Measurements from ENCODE around the gene TSC22D3.
"Not testable (repeated sequence)": the region's sequence is repeated elsewhere in the genome, so short reads cannot be mapped to it uniquely, and the experiment has no call there.

TSC22D3 gene

GRCh38 chrX:107712231-107713202 lies 63.1 kb downstream of the TSC22D3 start:
- no peak for DNase-seq (ENCODE audit: low read depth in 2 of 2)

- no peak for DNase-seq (ENCODE audit: low read depth in 2 of 2)
Measured at GRCh38 chrX:107711521-107712181, 63.9 kb downstream of the TSC22D3 start.

GRCh38 chrX:107710617-107711391 lies 64.8 kb downstream of the TSC22D3 start:
- peak in 1 of 2 donors; percentile 49 for DNase-seq (ENCODE audit: low read depth in 2 of 2)

DNA sequence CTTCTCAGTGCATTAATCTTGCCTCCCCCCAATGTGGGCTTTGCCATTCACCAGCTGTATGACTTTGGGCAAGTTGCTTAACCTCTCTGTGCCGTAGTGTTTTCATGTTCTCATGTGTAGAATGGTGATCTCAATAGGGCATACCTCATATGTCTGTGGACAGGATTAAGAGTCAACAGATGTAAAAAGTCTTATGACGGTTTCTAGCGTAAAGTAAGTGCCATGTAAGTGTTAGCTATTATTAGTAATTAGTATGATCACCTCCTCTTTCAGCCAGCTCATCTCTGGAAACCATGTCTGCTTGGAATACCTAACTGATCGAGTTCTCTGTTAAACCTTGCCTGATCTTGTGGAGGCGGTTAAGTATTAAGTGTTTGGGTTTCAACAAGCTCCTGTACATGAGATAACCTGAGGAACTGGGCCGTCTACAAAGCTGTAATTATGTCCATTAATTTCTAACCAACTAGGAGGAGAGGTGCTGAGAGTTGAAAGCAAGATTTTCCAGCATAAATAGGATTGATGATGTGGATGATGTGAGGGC lies 66.3 kb downstream of the TSC22D3 start:
- DNase-seq (ENCODE audit: low read depth in 2 of 2) = no peak

GRCh38 chrX:107708762-107709161 lies 66.8 kb downstream of the TSC22D3 start:
- no peak for DNase-seq (ENCODE audit: low read depth in 2 of 2)

- DNase-seq (ENCODE audit: low read depth in 2 of 2) = no peak
Measured at GRCh38 chrX:107707866-107708265, 67.7 kb downstream of the TSC22D3 start.

GRCh38 chrX:107706309-107706708 lies 69.3 kb downstream of the TSC22D3 start:
- no peak for DNase-seq (ENCODE audit: low read depth in 2 of 2)

DNA sequence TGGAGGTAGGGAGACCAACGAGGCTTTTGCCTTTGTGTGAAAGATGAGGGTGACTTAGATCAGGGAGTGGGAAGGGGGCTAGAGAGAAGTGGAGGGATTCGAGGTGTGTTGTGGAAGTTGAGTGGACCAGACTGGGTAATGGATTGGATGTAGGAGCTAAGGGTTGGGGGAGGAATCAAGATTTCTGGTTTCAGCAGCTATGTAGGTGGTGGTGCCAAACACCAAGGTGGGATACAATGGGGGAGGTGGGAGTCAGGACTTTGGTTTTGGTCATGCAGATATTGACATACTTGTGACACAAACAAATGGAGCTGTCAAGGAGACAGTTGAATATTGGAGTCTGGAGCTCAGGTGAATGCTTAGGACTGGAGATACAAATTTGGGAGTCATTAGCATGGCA lies 71.0 kb downstream of the TSC22D3 start:
- DNase-seq (ENCODE audit: low read depth in 2 of 2) = no peak

- DNase-seq (ENCODE audit: low read depth in 2 of 2) = no peak
Measured at GRCh38 chrX:107704181-107704580, 71.4 kb downstream of the TSC22D3 start.

DNA sequence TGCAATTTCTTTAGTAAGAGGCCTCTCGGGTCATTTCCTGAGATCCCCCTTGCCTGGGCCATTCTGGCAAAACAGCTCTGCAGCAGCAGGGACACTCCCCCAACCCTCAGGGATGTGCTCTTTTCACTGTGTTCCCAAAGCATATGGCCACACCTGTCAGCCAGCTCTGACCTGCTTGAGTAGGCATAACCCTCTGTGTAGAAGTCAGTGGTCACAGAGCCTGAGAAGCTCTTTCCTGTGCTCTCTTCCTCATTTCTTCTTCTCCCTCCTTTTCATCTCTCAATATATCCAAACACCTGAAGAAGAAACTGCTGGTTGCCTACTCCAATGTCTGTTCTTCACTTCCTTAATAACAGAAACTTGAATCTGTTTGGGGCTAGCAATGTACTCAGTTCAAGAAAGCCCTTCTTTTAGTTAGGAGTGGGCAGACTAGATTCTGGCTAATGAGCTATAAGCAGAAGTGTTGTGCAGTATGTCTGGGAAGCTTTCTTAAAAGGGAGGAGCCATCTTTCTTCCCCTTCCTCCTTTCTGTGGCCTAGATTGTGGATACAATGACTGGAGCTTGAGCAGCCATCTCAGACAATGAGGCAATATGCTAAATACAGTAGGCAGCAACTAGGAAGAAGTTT lies 74.0 kb downstream of the TSC22D3 start:
- no peak for DNase-seq (ENCODE audit: low read depth in 2 of 2)

DNA sequence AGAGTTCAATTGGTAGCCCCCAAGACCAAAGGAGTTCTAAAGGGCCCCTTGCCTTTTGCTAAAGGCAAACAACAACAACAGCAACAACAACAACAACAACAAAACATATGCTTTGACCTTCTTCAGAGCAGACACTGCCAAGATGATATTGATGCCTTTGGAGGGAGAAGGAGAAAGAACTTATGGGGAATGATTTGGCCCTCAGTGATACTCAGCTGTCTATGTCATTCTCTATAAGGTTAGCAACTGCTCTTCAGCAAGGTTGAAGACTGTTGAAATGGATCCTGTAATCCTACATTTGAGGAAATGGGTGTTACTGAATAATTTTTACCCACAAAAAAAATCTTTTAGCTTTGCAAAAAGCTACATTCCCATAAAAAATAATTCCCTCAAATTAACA lies 74.8 kb downstream of the TSC22D3 start:
- no peak for DNase-seq (ENCODE audit: low read depth in 2 of 2)

DNA sequence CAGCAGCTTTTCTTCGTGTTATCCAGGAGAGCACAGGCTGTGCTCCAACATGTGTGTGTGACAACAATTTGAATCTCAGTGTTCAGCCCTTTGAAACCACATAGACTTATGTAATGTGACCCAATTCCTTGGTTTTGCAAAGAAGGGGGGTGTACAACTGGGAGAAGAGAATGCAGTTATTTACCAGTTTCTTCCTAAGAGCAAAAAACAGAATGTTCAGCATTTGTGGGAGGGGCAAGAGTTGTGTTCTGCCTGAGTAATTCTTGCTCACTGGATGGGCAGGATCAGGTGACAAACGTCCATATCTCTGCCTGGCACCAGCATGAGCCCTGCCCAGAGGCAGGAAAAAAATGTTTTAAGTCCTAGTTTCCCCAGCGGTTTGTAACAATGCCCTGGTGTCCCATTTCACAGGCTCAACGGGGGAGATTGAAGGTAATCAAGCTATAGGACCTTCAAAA lies 75.2 kb downstream of the TSC22D3 start:
- DNase-seq (ENCODE audit: low read depth in 2 of 2) = no peak

GRCh38 chrX:107699616-107700015 lies 76.0 kb downstream of the TSC22D3 start:
- no peak for DNase-seq (ENCODE audit: low read depth in 2 of 2)

DNA sequence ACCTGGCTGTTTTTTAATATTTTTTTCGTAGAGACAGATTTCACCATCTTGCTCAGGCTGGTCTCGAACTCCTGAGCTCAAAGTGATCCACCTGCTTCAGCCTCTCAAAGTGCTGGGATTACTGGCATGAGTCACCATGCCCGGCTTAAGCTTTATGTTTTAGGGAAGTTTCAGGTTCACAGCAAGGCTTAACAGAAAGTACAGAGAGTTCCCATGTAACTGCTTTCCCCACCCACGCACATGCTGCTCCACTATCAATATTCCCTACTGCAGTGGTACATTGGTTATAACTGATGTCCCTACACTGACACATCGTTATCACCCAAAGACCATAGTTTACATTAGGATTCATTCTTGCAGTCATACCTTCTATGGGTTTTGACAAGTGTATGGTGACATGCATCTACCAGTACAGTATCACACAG lies 84.6 kb downstream of the TSC22D3 start:
- no peak for DNase-seq (ENCODE audit: low read depth in 2 of 2)

GRCh38 chrX:107687445-107687844 lies 88.1 kb downstream of the TSC22D3 start:
- no peak for DNase-seq (ENCODE audit: low read depth in 2 of 2)

DNA sequence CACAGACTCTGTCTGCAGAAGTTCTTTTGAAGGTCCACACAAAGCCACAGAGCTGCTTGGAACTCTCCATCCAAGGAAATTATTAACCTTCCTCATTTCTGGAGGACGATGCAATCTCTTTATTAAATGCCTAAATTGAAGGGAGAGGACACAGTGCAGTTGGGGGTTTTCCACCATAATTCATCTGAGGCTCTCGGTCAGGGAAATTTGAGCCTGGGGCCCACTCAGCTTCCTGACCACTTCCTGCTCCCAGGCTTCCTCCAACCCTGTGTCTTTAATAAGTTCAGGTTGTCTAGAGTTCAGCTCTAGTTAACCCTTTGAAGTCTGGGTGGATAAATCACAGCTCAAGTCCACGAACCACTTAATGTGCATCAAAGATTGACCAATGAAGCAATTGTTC lies 88.8 kb downstream of the TSC22D3 start:
- DNase-seq (ENCODE audit: low read depth in 2 of 2) = no peak

- no peak for DNase-seq (ENCODE audit: low read depth in 2 of 2)
Measured at GRCh38 chrX:107686026-107686425, 89.6 kb downstream of the TSC22D3 start.

GRCh38 chrX:107685586-107685985 lies 90.0 kb downstream of the TSC22D3 start:
- DNase-seq (ENCODE audit: low read depth in 2 of 2) = not testable (repeated sequence)

GRCh38 chrX:107684956-107685385 lies 90.6 kb downstream of the TSC22D3 start:
- DNase-seq (ENCODE audit: low read depth in 2 of 2) = no peak

DNA sequence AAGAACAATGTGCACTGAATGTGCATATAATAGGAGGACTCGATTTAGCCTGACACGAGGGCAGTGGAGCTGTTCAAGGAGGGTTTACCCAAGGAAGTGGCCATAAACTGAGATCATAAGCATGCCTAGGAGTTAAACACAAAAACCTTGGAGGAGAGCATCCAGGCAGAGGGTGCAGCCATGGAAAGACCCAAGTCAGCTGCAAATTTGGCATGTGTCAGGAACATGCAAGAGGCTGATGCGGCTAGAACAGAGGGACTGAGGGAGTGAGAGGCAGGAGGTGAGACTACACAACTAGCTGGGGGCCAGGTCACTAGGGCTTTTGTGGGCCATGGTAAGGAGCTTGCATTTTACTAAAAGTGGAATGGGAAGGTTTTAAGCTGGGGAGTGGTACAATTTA lies 91.7 kb downstream of the TSC22D3 start:
- DNase-seq (ENCODE audit: low read depth in 2 of 2) = no peak
